LNCAP (cell line): Measurements from ENCODE around the gene PTPRD.

Source experiments
- TF ChIP-seq, protein P1 (sequence below): fragments of 450-650 bp; IDR thresholded peaks from 2 replicates; pipeline ENCODE4 v1.5.1; 2017; ENCODE audit warnings: mild to moderate bottlenecking

PTPRD gene

DNA sequence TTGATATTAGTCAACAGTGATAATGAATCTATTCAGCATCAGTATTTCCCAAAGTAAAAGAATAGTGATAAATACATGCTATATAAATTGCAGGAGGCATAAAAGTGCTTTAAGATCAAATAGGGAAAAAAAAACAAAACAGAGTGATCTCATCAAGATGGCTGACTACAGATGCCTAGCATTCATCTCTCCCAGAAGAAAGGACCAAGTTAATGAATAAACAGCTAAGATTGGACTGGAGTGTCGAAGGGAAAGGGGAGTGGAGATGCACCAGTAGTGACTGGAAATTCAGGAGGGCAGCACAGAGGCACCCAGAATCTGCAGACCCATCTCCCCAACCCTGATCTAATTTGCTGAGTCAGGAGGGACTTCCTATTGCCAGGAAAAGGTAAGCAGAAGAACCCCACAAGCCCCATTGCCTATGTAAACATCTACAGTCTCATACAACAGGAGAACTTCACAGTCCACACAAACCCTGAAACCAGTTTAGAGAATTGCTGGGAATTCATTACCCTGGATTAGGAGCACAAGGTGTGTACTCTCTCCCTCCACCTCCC, 699.4 kb downstream of the PTPRD start:
- TF ChIP-seq, protein P1, sequence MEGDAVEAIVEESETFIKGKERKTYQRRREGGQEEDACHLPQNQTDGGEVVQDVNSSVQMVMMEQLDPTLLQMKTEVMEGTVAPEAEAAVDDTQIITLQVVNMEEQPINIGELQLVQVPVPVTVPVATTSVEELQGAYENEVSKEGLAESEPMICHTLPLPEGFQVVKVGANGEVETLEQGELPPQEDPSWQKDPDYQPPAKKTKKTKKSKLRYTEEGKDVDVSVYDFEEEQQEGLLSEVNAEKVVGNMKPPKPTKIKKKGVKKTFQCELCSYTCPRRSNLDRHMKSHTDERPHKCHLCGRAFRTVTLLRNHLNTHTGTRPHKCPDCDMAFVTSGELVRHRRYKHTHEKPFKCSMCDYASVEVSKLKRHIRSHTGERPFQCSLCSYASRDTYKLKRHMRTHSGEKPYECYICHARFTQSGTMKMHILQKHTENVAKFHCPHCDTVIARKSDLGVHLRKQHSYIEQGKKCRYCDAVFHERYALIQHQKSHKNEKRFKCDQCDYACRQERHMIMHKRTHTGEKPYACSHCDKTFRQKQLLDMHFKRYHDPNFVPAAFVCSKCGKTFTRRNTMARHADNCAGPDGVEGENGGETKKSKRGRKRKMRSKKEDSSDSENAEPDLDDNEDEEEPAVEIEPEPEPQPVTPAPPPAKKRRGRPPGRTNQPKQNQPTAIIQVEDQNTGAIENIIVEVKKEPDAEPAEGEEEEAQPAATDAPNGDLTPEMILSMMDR: no peak

DNA sequence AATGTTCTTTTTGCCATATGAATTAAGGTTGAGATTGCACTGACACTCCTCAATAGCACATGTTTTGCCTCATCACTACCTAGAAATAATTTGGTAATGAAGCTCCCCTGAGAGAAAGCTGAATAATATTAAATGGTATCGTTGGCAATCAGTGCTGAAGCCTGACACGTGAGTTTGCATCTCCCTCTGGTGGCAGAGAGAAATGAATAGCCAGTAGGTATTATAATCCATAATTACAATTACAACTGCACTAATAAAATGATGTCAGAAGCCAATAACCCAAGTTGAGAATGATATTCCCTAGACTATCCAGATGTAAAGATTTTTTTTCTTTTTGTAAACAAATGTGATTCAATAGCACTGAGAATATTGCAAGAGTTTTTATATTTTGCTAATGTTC, 700.3 kb downstream of the PTPRD start:
- TF ChIP-seq, protein P1: no peak

DNA sequence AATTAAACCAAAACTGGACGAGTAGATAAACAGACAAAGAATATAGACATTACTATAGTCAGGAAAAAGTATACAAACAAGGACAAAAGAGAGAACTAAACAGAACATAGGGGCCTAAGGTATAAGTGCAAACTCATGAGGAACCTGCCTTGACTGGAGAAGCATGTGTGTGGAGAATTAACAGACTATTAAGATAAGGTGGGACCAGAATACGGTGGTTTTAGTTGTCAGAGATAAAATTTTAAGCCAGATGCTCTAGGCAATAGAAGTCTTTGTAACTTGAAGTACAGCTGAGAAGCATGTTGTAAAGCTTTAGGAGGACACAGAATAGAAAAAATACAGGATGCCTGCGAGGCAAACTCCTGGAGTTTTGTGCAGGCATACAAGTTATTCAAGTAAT, 707.1 kb downstream of the PTPRD start:
- TF ChIP-seq, protein P1: no peak

DNA sequence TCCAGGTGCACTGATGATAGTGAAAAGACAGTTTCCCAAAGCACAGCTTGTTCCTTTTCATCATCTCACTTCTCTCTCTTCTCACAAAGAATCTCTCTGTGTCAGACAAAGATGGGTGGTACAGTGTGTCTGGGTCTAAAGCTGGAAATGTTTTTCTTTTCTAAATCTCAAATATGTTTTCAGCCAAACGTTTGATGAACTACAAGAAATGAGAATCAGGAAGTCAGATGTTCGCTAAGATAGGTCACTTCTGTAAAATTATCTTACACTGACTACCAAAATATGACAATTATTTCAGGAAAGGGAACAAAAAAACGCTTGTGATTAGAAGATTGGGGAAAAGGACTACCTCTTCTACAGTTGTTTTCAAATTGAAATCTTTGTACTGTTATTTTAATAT, 708.8 kb downstream of the PTPRD start:
- TF ChIP-seq, protein P1: no peak

DNA sequence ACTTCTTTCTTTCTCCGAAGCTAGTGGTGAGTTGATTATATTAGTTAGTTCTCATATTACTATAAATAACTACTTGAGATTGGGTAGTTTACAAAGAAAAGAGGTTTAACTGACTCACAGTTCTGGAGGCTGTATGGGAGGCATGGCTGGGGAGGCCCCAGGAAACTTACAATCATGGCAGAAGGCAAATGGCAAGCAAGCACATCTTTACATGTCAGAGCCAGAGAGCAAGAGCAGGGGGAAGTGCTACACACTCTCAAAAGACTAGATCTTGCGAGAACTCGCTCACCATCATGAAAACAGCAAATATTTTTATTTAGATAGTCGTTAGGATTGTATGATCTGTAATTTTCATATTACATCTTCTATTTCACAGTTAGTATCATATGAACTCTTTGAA, 711.2 kb downstream of the PTPRD start:
- TF ChIP-seq, protein P1: no peak

DNA sequence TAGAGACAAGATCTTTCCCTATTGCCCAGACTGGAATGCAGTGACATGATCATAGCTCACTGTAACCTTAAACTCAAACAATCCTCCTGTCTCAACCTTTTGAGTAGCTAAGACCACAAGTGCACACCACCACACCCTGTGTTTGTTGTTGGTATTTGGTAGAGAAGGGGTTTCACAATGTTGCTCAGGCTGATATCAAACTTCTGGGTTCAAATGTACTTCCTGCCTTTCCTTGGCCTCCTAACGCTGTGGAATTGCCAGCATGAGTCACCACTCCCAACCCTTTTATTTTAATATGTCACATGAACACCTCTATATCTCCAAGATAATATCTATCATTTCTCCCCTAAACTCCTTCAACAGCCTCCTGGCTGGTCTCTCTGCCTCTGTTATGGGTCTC, 719.0 kb downstream of the PTPRD start:
- TF ChIP-seq, protein P1: no peak

DNA sequence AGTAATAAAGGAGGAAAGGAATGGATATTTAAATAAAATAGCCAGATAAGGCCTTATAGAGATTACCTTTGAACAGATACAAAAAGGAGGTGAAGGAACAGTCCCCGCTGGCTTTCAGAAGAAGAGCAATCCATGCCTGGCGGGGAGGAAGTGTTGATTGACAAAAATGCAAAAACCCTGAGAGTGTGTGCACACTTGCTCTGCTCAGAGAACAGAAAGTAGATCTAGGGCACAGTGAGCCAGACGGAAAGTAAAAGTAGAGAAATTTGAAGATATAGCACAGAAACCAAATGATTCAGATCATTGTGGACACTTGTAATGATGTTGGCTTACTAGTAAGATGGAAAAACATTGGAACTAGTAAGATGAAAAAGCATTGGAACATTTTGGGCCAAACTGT, 720.6 kb downstream of the PTPRD start:
- TF ChIP-seq, protein P1: no peak

DNA sequence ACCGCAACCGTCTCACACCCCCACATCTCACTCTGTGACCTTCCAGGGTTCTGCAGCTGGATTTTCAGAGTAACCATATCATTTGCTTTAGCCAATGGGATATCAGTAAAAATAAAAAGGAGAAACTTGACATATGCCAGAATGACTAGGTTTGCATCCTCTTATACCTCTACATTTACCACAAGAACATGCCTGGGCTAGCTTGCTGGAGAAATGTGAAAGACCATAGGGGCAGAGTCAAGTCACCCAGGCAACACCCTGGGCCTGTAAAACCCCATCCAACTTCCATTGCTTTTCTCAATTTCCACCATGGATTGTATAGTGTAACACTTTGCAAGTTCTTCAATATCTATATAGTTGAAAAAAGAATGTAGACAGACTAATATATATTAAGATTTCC, 731.1 kb downstream of the PTPRD start:
- TF ChIP-seq, protein P1: no peak
